GM12873 (cell line): Measurements from ENCODE around the gene ENPP4.

ENCODE experiments used
- CTCF ChIP-seq: IDR thresholded peaks from 2 replicates; pipeline ENCODE4 v1.5.1; 2012; ENCODE audit warnings: low read depth, mild to moderate bottlenecking, moderate library complexity, low read length, control low read depth; ENCODE audit not compliant: insufficient read depth; ENCODE audit errors: missing control alignments

Gene ENPP4

DNA sequence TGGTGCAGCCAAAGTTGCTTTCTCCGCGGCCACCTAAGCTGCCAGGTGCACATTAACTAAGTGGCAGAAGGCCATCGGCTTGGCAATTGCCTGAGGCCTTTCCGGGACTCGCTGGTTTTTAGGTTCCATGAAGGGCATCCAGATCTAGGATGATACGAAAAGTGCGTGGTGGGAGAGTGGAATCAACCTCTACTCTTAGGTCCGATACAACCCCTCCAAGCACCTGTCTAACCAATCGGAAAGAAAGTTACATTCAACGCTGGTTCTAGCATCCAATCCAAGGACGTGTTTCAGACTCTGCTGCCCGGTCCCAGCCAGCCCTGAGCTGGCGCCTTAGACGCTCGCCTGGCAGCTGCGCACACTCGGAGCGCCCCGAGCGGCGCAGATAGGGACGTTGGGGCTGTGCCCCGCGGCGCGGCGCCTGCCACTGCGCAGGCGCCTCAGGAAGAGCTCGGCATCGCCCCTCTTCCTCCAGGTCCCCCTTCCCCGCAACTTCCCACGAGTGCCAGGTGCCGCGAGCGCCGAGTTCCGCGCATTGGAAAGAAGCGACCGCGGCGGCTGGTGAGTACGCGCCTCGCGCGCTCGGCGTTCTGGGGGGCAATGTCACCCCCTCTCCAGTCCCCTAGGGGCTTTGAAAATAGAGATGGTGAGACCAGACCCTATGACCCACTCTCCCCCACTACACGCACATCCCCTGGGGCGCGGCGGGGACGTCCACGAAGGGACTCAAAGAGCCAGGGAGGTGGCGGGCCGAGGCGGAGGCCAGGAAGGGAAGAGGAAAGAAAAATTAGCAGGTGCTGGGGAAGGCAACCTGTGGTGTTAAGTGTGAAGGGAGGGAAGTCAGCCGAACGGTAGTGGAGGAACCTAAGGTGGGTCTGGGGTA lies at the start of gene ENPP4:
ENPP4 (plus strand) TSS at position 361 of the 883 bp plus-strand sequence. CDS start 9,595 bp downstream, outside the sequence.
- peak; percentile 23 for TF ChIP-seq CTCF

DNA sequence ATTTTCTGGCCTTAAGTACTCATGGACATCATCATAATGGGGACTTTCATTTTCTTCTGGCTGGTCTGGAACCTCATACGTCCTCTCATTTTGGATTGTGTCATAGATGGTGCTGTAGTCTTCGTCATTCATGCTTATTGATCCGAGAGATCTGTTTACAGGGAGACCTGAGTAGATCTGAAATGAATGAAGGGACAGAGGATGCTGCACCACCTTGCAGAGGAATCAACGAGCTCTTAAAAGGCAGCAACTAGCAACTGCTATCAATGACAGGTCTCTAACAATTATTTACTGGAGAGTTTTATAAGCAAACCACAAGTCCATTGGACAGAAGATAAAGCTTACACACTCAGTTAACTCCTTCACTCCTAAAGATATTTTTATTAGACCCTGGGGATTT lies 49.7 kb upstream of the ENPP4 start:
- no peak for TF ChIP-seq CTCF

- peak; percentile 64 for TF ChIP-seq CTCF
These were observed 39.4 kb upstream of the ENPP4 start for GRCh38 chr6:46090115-46091079.

DNA sequence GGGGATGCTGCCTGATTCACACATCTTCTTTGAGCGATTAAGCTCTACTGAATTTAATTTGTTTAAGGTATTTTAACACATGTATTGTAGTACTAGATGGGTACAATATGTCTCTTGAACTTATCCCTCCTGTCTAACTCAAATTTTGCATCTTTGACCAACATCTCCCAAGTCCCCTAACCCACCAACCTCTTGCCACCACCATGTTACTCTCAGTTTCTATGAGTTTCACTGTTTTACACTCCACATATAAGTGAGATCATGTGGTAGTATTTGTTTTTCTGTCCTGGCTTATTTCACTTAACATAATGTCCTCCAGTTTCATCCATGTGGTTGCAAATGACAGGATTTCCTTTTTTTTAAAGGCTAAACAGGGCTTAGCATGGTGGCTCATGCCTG lies 38.7 kb upstream of the ENPP4 start:
- no peak for TF ChIP-seq CTCF

- no peak for TF ChIP-seq CTCF
These were observed 34.5 kb upstream of the ENPP4 start for GRCh38 chr6:46095251-46095650.

GRCh38 chr6:46097366-46097765 lies 32.4 kb upstream of the ENPP4 start:
- no peak for TF ChIP-seq CTCF

DNA sequence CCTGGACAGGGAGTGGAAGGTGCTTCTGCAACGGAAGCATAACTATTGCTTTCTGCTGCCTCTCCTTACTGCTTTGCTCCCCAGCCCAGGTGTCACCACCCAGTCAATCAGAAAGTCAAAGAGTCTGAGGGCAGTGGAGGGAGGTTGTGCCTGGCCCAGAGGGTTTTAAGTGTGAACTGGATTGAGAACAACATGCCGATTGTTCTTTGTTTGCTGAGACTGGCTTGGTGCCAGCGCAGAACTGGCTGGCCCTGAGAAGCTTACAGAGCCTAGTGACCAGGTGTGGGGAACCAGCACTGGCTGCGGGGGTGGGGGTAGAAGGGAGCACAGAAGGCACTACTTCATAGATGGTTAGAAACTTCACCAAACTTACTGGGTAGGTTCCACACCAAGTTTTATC lies 31.1 kb upstream of the ENPP4 start:
- TF ChIP-seq CTCF, result no peak
